Astrocyte (in vitro differentiated cells and primary cell): ENCODE measurements around the gene NEURL2.

ENCODE experiments used
- CTCF ChIP-seq: IDR thresholded peaks from 2 replicates; pipeline ENCODE4 v1.5.1; 2011; ENCODE audit warnings: low read depth, mild to moderate bottlenecking, inconsistent platforms, low read length, moderate library complexity; ENCODE audit not compliant: insufficient read depth
- EZH2 ChIP-seq: IDR thresholded peaks from 2 replicates; pipeline ENCODE4 v1.6.1; 2012; ENCODE audit warnings: mild to moderate bottlenecking, low read length, inconsistent platforms; ENCODE audit not compliant: insufficient read depth

- TF ChIP-seq CTCF (no peak), EZH2 (no peak)
These were observed 8.2 kb upstream of the NEURL2 start for GRCh38 chr20:45899046-45899835.
